Measurements from ENCODE around the gene MIX23.

MIX23 gene

DNA sequence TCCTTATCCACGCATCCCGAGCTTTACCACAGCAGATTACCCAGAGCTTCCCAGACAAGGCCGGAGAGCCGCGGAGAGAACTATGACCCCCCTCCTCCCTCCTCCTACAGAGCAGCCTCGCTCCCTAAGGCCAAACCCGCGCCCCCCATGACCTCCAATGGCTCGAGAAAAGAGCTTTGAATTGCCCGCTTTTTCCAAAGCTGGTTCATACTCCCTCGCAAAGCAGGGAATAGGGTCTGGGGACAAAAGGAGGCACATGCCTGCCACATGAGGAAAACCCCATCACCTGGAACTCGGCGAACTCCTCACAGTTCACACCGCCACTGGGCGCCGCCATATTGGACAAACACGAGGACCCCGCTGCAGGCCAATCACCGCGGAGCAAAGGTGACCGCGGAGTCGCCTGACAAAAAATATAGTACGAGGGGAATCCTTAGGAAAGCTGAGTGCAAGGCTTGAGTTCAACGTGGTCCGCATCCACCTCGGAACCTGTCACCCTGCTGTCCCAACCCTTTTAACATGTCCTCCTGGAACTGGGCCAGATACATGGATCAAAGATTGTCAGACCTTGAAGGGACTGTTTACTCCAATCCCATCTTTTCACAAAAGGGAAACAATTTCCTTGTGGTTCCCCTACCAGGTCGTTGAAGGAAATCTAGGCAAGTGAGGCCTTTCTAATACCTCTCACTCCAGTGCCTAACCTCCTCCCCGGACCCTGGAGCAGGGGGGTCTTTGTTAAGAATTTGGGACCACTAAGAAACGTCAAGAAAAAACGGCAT is at the start of gene MIX23:
MIX23 (minus strand) TSS at position 344 of the 779 bp plus-strand sequence; CDS start at position 337, 7 bp downstream.
- FAIRE-seq: peak; percentile 91

DNA sequence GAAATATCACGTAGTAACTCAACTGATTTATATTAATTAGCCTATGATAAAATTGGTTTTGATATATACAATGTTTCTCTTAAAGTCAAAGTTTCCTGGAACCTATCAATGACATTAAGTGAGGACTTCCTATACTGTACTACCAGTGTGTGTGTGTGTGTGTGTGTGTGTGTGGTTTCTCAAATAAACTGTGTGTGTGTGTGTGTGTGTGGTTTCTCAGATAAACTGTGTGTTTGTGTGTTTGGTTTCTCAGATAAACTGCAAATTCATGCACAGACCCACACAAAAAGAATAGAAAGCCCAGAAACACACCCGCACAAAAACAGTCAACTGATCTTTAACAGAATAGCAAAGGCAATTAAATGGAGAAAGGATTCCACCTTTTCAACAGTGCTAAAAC is 47.3 kb upstream of the MIX23 start:
- no peak for FAIRE-seq

DNA sequence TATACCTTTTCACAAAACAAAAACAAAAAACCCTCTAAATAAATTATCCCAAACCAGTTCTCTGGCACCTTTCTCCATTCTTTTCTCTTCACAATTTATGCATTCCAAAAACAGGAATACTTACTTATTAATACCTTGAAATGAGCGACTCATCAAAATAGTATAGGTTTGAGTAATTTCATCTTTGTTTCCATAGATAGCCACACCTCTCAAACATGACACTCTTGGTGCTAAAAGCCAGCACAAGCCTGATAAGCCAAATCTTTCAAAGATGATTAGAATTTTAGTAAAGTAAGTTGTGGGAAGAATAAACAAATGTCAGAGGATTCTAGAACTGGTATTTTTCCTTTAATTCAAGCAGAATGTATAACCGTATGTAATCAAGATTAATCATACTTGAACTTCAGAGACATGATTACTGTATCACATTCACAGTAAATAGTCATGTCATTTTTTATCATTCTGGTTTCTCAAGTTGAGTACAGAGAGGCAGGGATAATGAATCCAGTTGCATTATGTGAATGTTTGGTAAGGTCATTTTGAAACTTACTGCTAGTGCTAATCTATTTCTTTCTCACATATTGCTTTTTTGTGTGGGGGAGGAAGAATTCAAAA is 44.9 kb upstream of the MIX23 start:
- peak; percentile 63 for FAIRE-seq

DNA sequence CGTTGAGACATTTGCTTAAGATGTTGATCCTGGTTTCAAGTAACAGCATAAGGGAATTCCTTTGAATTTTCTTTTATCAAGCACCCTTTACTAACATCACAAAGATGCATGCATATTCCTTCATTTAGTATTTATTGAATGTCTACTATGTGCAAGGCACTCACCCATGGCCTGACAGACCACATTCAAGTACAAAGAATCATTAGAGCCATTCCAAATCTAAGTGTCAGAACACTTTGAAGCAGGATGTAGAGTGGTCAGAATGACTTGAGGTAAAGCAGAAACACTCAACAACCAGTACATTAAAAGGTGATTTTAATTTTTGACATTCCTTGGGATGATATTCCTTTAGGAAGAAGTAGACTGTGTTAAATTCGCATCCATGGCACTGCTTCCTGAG is 38.8 kb upstream of the MIX23 start:
- FAIRE-seq: no peak

DNA sequence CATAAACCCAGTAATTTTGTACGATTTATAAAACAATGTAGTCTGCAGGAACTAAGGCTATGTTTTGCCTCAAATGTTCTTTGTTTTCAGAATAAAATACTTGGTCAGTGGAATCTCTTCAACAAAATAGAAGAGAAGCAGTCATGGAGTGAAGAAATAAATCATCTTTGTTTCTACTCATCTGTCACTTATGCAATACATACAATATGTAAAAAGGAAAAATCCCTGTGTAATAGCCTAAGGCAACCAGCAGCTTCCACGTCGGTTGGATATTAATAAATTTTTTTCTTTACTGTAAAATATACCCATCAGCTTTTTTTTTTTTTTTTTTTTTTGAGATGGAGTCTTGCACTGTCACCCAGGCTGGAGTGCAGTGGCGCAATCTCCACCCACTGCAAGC is 38.1 kb upstream of the MIX23 start:
- FAIRE-seq: no peak

DNA sequence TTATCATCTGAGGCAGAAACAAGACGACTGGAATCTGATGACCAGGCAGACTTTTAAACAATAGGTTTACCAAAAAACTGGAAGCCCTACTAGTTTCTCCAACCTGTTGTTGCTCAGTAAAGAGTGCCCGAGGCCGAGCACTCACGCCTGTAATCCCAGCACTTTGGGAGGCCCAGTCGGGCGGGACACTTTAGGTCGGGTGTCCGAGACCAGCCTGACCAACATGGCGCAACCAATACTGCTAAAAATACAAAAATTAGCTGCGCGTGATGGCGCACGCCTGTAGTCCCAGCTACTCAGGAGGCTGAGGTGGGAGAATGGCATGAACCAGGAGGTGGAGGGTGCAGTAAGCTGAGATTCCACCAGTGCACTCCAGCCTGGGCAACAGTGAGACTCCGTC is 33.9 kb upstream of the MIX23 start:
- FAIRE-seq: no peak

DNA sequence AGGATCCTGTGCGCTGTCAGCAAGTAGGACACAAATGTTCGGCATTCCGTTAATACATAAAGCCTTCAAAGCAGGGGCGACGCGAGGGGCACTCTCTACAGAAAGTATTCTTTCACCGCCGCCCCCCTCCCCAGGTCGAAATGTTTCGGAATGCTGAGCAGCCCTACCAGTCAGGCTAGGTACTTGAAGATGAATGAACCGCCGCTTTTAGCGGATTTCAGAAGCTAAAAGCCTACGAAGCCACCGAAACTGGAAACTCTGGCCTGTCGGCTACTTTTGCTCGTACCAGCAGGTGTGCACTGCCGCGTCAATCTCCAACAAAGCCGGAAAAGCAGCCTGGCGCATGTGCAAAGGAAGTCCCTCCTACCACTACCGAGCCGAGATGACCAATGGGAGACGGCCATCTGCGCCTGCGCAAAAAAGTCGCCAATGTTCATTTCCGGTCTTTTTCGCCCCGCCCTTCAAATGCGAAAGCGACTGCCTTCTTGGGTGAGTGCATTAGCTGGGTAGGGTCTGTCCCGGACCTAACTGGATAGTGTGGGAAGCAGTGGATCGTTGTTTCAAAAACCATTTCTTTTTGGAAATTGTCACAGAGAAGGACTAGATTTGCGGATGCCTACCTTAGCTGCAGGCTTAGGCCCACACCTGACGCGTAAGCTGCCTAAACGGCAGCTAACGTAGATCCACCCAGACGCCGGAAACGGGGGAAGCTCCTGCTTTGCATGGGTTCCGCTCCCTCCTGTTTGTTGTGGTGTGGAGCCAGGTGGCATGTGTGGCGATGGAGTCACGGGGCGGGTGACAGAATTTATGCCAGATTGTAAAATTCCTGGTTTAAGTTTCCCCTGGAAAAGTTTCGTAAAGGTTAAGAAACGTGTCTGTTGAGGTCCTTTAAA is 33.0 kb upstream of the MIX23 start, which contains the start of gene WDR5B:
WDR5B (minus strand) TSS at position 301 of the 893 bp plus-strand sequence. CDS start 534 bp downstream, outside the sequence.
- peak; percentile 98 for FAIRE-seq

DNA sequence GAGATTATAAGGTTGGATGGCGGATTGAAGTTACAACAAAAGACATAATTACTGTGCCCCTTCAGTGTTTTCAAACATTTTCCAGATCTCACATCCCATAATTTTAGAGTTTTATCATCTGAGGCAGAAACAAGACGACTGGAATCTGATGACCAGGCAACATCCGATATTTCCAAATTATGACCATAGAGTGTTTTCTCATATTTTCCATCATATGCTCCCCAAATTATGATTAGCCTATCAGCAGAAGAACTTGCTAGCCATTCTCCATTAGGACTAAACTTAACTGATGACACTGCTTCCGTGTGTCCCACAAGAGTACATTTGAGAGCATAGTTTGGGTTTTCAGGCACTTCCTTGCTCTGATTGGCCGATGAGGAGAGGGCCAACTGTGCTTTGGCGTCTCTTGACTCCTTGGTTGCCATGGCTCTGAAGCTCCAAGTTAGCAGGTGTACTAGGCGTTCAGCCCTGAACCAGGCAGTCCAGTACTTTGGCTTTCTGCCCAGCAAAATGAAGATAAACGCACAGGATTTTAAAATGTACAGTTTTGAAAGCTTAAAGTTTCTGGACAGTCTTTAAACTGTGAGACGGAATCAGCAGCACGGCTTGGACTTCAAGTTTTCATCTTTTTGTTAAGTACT is 32.2 kb upstream of the MIX23 start:
- FAIRE-seq: no peak

DNA sequence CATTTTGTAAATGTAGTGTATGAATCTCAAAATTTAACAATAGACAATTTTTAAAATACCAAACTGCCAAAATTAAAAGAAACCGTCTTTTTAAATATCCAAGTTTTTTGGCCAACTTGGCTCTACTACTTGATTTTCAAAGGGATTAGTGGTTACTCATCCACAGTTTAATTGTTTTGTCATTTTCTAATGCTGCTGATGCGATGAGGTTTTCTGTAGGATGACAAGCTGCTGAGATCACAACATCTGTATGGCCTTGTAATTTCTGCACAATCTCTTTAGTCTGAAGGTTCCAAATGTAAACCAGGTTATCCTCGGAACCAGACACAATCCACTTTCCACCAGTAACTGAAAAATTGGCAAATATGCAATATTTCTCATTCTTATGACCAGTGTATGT is 31.4 kb upstream of the MIX23 start:
- FAIRE-seq: no peak

DNA sequence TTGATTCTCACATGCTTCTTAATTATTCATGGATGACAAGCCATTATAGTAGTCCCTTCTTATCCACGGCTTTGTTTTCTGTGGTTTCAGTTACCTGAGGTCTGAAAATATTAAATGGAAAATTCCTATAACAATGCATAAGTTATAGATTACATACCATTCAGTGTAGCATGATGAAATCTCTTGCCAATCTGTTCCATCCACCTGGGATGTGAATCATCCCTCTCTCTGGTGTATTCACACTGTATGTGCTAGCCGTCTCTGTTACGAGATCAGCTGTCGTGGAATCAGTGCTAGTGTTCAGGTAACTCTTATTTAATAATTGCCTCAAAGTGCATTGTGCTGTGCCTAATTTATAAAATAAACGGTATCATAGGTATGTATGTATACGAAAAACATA is 27.6 kb upstream of the MIX23 start:
- FAIRE-seq: no peak

DNA sequence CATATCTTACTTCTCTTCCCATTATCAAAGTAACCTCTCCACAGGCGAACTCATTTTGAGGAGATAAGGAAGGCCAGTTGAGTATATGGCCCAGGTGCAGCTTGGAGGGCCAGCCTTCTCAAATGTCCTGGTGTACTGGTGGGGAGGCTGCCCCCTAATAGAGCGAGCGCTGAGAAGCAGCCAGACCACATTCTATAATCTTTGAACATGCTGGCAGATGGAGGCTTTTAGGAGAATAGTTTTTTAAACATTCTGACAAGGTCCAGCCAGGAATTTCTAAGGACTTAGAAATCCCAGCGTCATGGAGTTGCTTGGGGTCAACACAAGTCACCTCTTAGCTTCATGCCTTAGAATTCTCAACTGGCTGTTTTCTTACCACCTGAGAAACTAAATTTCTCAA is 27.1 kb upstream of the MIX23 start:
- FAIRE-seq: no peak

DNA sequence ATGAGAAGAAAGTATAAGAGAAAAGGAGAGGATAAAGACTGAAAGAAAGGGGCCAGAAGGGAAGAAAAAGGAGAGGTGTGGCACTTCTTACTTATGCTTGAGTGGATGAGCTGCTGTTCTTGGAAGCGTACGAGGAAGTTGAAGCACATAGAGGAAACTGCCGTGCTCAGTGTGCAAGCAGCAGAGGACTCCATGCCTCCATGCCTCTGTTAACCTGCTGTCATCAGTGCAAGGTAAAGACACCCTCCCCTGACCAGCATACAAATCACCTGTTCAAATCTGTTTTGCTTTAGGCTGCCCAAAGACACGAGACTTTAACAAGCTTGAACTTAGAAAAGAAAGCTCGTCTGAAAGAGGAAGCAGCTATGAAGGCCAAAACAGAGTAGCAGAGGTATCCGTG is 26.4 kb upstream of the MIX23 start:
- no peak for FAIRE-seq

DNA sequence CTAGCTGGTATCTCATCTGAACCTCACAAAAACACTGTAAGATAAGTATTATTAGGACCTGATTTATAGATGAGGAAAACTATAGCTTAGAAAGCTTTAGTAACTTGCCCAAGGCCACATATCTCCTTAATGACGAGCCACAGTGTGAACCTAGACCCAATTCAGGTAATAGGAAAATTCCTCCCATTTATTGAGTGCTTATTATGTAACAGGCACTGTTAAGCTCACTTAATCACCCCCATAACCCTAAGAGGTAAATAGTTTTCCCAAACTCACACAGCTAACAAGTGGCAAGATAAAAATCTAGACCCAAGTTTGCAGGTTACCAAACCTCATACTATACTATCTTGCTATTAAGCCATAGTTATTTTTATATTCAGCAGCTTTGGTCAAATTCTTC is 24.9 kb upstream of the MIX23 start:
- FAIRE-seq: no peak

DNA sequence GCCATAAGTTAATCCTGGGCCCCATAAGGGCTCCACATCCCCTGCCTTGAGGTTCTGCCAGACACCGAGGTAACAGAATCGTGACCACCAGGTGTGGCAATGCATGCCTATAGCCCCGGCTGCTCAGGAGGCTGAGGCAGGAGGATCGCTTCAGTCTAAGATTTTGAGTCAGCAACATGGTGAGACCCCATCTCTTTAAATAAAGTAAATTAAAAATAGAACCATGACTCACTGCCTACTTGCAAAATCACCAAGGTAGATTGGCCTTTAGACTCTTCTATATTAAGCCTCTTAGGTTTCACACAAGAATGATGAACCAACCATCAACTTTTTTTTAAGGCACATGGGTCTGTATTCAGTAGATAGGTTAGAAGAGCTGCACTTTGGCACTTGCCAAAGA is 23.2 kb upstream of the MIX23 start:
- no peak for FAIRE-seq

DNA sequence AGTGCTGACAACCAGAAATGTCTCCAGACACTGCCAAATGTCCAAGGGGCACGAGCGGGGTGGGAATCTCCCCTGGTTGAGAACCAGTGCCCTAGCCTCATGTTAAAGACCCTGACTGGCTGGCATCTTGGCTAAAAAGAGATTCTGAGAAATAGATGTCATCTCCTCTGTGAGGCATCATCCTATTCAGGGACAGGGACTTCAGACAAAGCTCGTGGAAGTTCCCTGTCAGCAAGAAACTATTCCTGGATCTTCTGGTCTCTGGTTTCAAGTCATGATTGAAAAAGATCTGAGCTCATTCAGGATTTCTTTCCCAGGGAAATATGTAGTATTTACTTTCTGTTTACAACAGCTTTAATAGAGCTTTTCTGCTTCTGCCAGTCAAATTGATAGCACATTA is 22.0 kb upstream of the MIX23 start:
- no peak for FAIRE-seq

DNA sequence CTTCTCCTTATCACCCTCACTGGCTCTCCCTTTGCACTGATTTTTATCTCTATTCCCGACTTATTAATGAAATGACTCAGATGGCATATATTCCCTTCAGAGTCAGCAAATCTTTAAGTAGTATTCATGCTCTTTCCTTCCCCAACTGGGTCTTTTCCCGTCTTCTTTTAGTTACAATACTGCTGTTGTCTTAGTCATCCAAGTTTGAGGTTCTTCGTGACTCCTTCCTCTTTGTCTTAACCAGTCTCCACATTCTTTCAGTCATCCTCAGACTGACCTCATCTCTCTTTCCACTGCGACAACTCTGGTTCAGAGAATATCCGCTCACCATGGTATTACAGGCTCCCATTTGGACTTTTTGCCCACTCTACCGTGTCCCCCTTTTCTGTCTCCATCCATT is 20.5 kb upstream of the MIX23 start:
- no peak for FAIRE-seq

DNA sequence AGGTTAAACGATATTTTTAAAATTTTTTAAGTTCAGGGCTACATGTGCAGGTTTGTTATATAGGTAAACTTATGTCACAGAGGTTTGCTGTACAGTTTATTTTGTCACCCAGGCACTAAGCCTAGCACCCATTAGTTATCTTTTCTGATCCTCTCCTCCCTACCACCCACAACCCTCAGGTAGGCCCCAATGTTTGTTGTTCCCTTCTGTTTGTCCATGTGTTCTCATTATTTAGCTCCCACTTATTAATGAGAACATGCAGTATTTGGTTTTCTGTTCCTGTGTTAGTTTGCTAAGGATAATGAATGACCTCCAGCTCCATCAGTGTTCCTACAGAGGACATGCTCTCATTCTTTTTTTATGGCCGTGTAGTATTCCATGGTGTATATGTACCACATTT is 15.9 kb upstream of the MIX23 start:
- no peak for FAIRE-seq

DNA sequence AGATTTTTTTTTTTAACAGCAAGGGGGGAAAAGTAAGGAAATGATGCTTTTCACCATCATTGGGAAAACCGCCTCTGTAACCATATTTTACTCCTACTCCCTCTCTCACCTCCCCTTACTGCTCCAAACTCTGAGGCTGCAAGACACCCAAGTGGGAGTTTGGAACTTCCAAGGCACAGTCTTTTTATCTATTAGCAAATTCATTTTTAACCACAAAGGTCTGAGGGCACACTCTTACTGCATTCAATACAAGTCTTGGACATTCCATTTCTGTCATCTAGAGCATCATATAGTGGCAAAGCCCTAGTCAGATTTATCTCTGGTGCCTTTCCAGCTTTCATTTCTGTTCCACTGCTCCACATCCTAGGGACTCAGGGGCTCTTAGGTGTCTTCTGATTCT is 14.2 kb upstream of the MIX23 start:
- no peak for FAIRE-seq

DNA sequence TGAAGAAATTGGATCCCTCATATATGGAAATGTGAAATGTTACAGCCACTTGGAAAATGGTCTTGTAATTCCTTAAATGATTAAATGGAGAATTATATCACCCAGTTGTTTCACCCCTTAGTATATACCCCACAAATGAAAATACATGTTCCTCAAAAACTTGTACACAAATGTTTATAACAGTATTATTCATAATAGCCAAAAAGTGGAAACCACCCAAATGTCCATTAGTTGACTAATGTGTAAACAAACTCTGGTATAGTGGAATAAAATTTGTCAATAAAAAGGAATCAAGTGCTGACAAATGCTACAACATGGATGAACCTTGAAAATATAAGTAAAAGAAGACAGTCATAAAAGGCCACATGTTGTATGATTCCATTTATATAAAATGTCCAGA is 13.5 kb upstream of the MIX23 start:
- no peak for FAIRE-seq

DNA sequence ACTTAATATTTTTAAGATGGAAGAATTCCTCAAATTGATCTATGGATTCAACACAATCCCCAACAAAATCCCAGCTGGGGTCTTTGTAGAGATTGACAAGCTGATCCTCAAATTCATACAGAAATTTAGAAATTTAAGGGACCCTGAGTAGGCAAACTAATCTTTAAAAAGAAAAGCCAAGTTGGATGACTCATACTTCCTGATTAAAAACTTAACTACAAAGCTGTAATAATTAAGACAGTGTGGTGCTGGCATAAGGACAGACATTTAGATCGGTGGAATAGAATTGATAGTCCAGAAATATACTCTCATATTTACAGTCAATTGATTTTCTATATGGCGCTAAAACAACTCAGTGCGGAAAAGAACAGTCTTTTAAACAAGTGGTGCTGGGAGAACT is 12.6 kb upstream of the MIX23 start:
- FAIRE-seq: no peak

DNA sequence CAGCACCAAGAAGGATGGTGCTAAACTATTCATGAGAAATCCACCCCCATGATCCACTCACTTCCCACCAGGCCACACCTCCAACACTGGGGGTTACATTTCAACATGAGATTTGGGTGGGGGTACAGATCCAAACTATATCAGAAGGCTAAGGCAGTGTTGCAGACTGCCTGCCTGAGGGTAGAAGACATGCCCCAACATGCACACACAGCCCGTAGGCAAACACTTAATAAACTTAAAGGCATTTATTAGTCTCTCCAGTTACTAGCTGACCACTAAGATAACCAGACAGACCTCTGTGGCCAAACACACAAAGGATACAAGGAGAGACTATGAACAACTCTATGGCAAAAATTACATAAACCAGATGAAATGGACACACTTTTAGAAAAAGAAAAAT is 11.1 kb upstream of the MIX23 start:
- FAIRE-seq: no peak

DNA sequence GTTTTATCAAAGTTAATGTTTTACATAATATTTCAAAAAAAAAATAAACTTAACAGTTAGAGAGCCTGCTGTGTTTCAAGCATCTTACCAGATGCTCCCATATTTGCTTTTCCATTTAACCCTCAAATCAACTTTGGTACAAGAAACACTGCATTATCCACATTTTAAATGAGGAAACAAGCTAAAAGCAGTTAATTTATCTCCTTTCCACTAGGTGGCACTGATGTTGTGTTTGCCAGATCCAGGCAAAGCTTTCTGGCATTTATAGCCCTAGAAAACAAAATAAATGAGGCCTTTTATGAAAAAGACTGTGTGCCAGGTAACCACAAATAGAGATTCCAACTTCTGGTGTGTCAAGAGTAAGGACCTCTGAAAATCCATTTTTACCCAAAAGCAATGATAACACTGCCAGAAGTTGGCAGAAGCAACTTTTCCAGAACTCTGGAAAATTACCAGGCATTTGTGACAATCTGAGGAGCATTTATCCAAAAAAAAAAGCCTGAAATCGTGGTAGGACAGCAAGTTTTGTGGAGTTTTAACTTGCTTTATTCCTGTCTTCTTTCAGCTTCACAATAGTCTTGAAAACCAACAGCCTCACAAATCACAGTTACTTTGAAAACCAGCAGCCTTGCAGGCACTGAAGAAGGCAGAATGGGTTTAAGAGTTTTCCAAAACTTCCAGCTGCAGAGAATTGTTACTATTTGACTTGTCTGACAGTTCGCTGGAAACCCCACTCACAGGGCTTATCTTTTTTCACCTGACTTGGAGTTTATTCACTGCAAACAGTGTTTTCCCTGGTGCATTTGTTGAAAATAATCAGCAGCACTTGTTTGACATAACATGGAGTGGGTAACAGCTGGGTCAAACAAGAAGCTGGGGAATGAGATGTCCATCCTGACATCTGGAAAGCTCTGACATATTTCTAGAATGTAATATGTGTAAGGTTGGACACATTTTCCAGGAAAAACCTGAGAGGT is 10.1 kb upstream of the MIX23 start:
- peak; percentile 97 for FAIRE-seq
